Loucy (cell line): ENCODE measurements around the gene ZNF438.
A peak's percentile ranks its signal among the peaks of the same experiment; 100 is the strongest.

Source experiments
- H2AFZ ChIP-seq: fragments of 200-600 bp; sonication (generic); 2 replicates; pipeline ENCODE4 v1.6.0; 2016; ENCODE audit warnings: antibody characterized with exemption, mild to moderate bottlenecking, low read length, moderate library complexity
- H3F3A ChIP-seq: fragments of 200-600 bp; 2 replicates; pipeline ENCODE4 v1.6.0; 2016; ENCODE audit warnings: antibody characterized with exemption, low read depth, mild to moderate bottlenecking
- H3K27me3 ChIP-seq: fragments of 200-600 bp; sonication (generic); 2 replicates; pipeline ENCODE4 v1.6.1; 2014; ENCODE audit warnings: low read length, mild to moderate bottlenecking; ENCODE audit not compliant: insufficient read depth, poor library complexity, severe bottlenecking
- H3K36me3 ChIP-seq: fragments of 200-600 bp; sonication (generic); 2 replicates; pipeline ENCODE4 v1.6.1; 2016; ENCODE audit warnings: low read length; ENCODE audit not compliant: insufficient read depth
- H3K4me1 ChIP-seq: fragments of 200-600 bp; sonication (generic); 2 replicates; pipeline ENCODE4 v1.5.1; 2014; ENCODE audit warnings: low read length, mild to moderate bottlenecking; ENCODE audit not compliant: insufficient read depth, poor library complexity, severe bottlenecking
- H3K4me2 ChIP-seq: fragments of 200-600 bp; sonication (generic); 2 replicates; pipeline ENCODE4 v1.6.0; 2014; ENCODE audit warnings: antibody characterized with exemption, low read length, low read depth, mild to moderate bottlenecking; ENCODE audit not compliant: poor library complexity, severe bottlenecking
- H3K4me3 ChIP-seq: fragments of 200-600 bp; sonication (generic); 2 replicates; pipeline ENCODE4 v1.5.1; 2014; ENCODE audit warnings: low read length, mild to moderate bottlenecking, mixed read lengths; ENCODE audit not compliant: poor library complexity, severe bottlenecking
- H3K79me2 ChIP-seq: fragments of 200-600 bp; sonication (generic); 2 replicates; pipeline ENCODE4 v1.6.1; 2014; ENCODE audit warnings: low read length; ENCODE audit not compliant: insufficient read depth
- H3K9ac ChIP-seq: fragments of 200-600 bp; sonication (generic); 2 replicates; pipeline ENCODE4 v1.6.0; 2014; ENCODE audit warnings: mild to moderate bottlenecking, low read depth, low read length, moderate library complexity; ENCODE audit not compliant: poor library complexity, severe bottlenecking
- H3K9me2 ChIP-seq: fragments of 200-600 bp; sonication (generic); replicated peaks from 2 replicates; pipeline ENCODE4 v1.6.1; 2016; ENCODE audit warnings: low read depth, low read length, mixed read lengths
- H3K9me3 ChIP-seq: fragments of 200-600 bp; sonication (generic); 2 replicates; pipeline ENCODE4 v1.6.1; 2014; ENCODE audit warnings: mild to moderate bottlenecking, antibody characterized with exemption, low read length, low read depth; ENCODE audit not compliant: insufficient read depth
- H4K20me1 ChIP-seq: fragments of 200-600 bp; sonication (generic); 2 replicates; pipeline ENCODE4 v1.6.0; 2014; ENCODE audit warnings: antibody characterized with exemption, low read length, mild to moderate bottlenecking; ENCODE audit not compliant: insufficient read depth, poor library complexity, severe bottlenecking
- CTCF ChIP-seq: fragments of 200-600 bp; sonication (generic); conservative IDR thresholded peaks from 2 replicates; pipeline ENCODE4 v1.5.1; 2014; ENCODE audit warnings: mild to moderate bottlenecking, antibody characterized with exemption, low read length
- EZH2phosphoT487 ChIP-seq: fragments of 200-600 bp; IDR thresholded peaks from 2 replicates; pipeline ENCODE4 v1.6.1; 2018; ENCODE audit warnings: antibody characterized with exemption, mild to moderate bottlenecking, moderate library complexity, borderline replicate concordance

The ZNF438 gene

GRCh38 chr10:30970760-30971460 lies 60.8 kb downstream of the ZNF438 start:
- Histone ChIP-seq H3K9ac (no peak overlapping the region), H3K9me2 (no peaks in the 10 kb centered on the region), H2AFZ (no peak overlapping the region), H3K4me2 (no peak overlapping the region), H3K27me3 (no peaks in the 10 kb centered on the region), H3F3A (no peaks in the 10 kb centered on the region), H3K36me3 (no peaks in the 10 kb centered on the region), H4K20me1 (no peaks in the 10 kb centered on the region), H3K4me1 (peaks cover 32% of the 10 kb centered on the region), H3K9me3 (no peaks in the 10 kb centered on the region), H3K4me3 (no peak overlapping the region), H3K79me2 (no peaks in the 10 kb centered on the region)
- TF ChIP-seq CTCF (no peak), EZH2phosphoT487 (no peak)

- Histone ChIP-seq H3K36me3 (no peaks in the 10 kb centered on the region; the same call in 1 of the 2 replicates), H3K4me2 (peak overlapping the region; percentile 18), H3K9me3 (no peaks in the 10 kb centered on the region), H3K79me2 (no peaks in the 10 kb centered on the region), H3F3A (peaks cover 3% of the 10 kb centered on the region; the same call in 1 of the 2 replicates), H2AFZ (no peak overlapping the region), H3K9ac (peak overlapping the region; percentile 1), H4K20me1 (no peaks in the 10 kb centered on the region), H3K27me3 (no peaks in the 10 kb centered on the region), H3K4me3 (no peak overlapping the region), H3K4me1 (peaks cover 48% of the 10 kb centered on the region), H3K9me2 (no peaks in the 10 kb centered on the region)
- TF ChIP-seq CTCF (no peak), EZH2phosphoT487 (no peak)
Measured at GRCh38 chr10:30968711-30969110, 63.0 kb downstream of the ZNF438 start.

GRCh38 chr10:30967650-30968410 lies 63.8 kb downstream of the ZNF438 start:
- Histone ChIP-seq H4K20me1 (no peaks in the 10 kb centered on the region), H3K9ac (peak overlapping the region; percentile 20)

More at GRCh38 chr10:30967650-30968410, 63.8 kb downstream of the ZNF438 start:
- peaks cover 3% of the 10 kb centered on the region; the same call in 1 of the 2 replicates for H3F3A ChIP-seq
- H3K79me2 ChIP-seq = no peaks in the 10 kb centered on the region
- peaks cover 53% of the 10 kb centered on the region for H3K4me1 ChIP-seq
- H3K27me3 ChIP-seq = no peaks in the 10 kb centered on the region
- no peaks in the 10 kb centered on the region; the same call in 1 of the 2 replicates for H3K36me3 ChIP-seq
- H3K4me3 ChIP-seq = peak overlapping the region; percentile 34
- peak overlapping the region; percentile 47; the same call in 1 of the 2 replicates for H2AFZ ChIP-seq
- H3K9me3 ChIP-seq = no peaks in the 10 kb centered on the region
- TF ChIP-seq CTCF (no peak), EZH2phosphoT487 (no peak)
- H3K4me2 ChIP-seq = peak overlapping the region; percentile 51
- no peaks in the 10 kb centered on the region for H3K9me2 ChIP-seq
